Caco-2 (cell line): ENCODE measurements around the gene TMEM161A. TPM values are rescaled to one million over a fixed set of nuclear protein-coding genes. Genes with fewer than 3 reads are reported as not detected.

Experiments
- BruUV-seq: library from RNA; stranded (reverse); fragments of 400-500 nt; replicated peaks from 2 replicates; lab custom pipeline; 2021; lab: Mats Ljungman, UMichigan
- CTCF ChIA-PET: fragments of 300-600 bp; sonication (Branson Sonifier 250); formaldehyde crosslinking; loops from one replicate; lab custom pipeline; 2022; ENCODE audit warnings: antibody characterized with exemption; lab: Charles Lee
- POLR2A ChIA-PET: fragments of 300-600 bp; sonication (Branson Sonifier 250); formaldehyde crosslinking; loops from one replicate; lab custom pipeline; 2022; ENCODE audit warnings: antibody characterized with exemption; lab: Charles Lee
- DNase-seq, 2 experiments: peaks; one replicate each; pipeline versions ENCODE4 v3.0.0 to v3.0.0-alpha.2; 2020 to 2022
- H3K27me3 ChIP-seq: replicated peaks from 2 replicates; pipeline ENCODE4 v1.6.0; 2011; ENCODE audit warnings: low read length; ENCODE audit not compliant: control insufficient read depth, insufficient read depth
- H3K36me3 ChIP-seq: 2 replicates; pipeline ENCODE4 v1.5.1; 2011; ENCODE audit warnings: low read length; ENCODE audit not compliant: control insufficient read depth, insufficient read depth
- H3K4me1 ChIP-seq: fragments of 250-450 bp; sonication (Bioruptor Pico); 2 replicates; pipeline ENCODE4 v1.5.1; 2020; ENCODE audit warnings: mild to moderate bottlenecking
- H3K4me3 ChIP-seq: 2 replicates; pipeline ENCODE4 v1.5.1; 2011; ENCODE audit warnings: low read depth, mild to moderate bottlenecking, control low read depth, low read length
- H3K9me3 ChIP-seq: fragments of 250-450 bp; sonication (Bioruptor Pico); 2 replicates; pipeline ENCODE4 v1.5.1; 2020; ENCODE audit warnings: mild to moderate bottlenecking, moderate library complexity
- H3K27ac Mint-ChIP-seq: one replicate; pipeline ENCODE4 v1.8.0; 2022; ENCODE audit warnings: mixed read lengths; ENCODE audit not compliant: unreplicated experiment
- H3K27me3 Mint-ChIP-seq: one replicate; pipeline ENCODE4 v1.8.0; 2022; ENCODE audit warnings: mixed read lengths; ENCODE audit not compliant: insufficient read depth, unreplicated experiment
- H3K36me3 Mint-ChIP-seq: one replicate; pipeline ENCODE4 v1.8.0; 2022; ENCODE audit warnings: mild to moderate bottlenecking, mixed read lengths; ENCODE audit not compliant: insufficient read depth, unreplicated experiment
- H3K4me1 Mint-ChIP-seq: one replicate; pipeline ENCODE4 v1.8.0; 2022; ENCODE audit warnings: low read depth, mixed read lengths; ENCODE audit not compliant: unreplicated experiment
- H3K4me3 Mint-ChIP-seq: one replicate; pipeline ENCODE4 v1.8.0; 2022; ENCODE audit warnings: mild to moderate bottlenecking, moderate library complexity, mixed read lengths; ENCODE audit not compliant: unreplicated experiment
- H3K9me3 Mint-ChIP-seq: one replicate; pipeline ENCODE4 v1.8.0; 2022; ENCODE audit warnings: mixed read lengths; ENCODE audit not compliant: unreplicated experiment
- intact Hi-C: fragments of 100-400 bp; cut with micrococcal nuclease; formaldehyde crosslinking; loops from one replicate; pipeline ENCODE4 v1.10.0; 2022; ENCODE audit not compliant: unreplicated experiment
- total RNA-seq: library from RNA; stranded (reverse); gene quantifications from 2 replicates; pipeline ENCODE4 v1.2.3, GENCODE V29; 2022
- TF ChIP-seq, protein P1 (sequence below), 2 experiments: fragments of 200-600 bp in 1 of 2; IDR thresholded peaks; 1 replicate in 1 of 2; 2 replicates in 1 of 2; pipeline versions ENCODE4 v1.5.1 to v1.8.0; 2011 to 2022; ENCODE audit warnings: antibody characterized with exemption in 1 of 2, control low read depth in 1 of 2, inconsistent platforms in 1 of 2, low read depth in 1 of 2, low read length in 1 of 2, mild to moderate bottlenecking in 1 of 2, moderate library complexity in 1 of 2; ENCODE audit not compliant: insufficient read depth in 1 of 2, severe bottlenecking in 1 of 2, unreplicated experiment in 1 of 2

The TMEM161A gene
- total RNA-seq, 1 experiment from 2014 or later, result 36.9 TPM

- ChIA-PET POLR2A (no interaction called here), CTCF (no interaction called here)
- no peaks in the 10 kb centered on the region for H3K9me3 Mint-ChIP-seq
- no peak for DNase-seq
- H3K36me3 Mint-ChIP-seq, result no peaks in the 10 kb centered on the region
- H3K27me3 Mint-ChIP-seq, result no peaks in the 10 kb centered on the region
- intact Hi-C loops, result no loop called here
- no peak overlapping the region for H3K27ac Mint-ChIP-seq
- no TSS peak for BruUV-seq
- no peak overlapping the region for H3K4me3 Mint-ChIP-seq
- TF ChIP-seq, protein P1, sequence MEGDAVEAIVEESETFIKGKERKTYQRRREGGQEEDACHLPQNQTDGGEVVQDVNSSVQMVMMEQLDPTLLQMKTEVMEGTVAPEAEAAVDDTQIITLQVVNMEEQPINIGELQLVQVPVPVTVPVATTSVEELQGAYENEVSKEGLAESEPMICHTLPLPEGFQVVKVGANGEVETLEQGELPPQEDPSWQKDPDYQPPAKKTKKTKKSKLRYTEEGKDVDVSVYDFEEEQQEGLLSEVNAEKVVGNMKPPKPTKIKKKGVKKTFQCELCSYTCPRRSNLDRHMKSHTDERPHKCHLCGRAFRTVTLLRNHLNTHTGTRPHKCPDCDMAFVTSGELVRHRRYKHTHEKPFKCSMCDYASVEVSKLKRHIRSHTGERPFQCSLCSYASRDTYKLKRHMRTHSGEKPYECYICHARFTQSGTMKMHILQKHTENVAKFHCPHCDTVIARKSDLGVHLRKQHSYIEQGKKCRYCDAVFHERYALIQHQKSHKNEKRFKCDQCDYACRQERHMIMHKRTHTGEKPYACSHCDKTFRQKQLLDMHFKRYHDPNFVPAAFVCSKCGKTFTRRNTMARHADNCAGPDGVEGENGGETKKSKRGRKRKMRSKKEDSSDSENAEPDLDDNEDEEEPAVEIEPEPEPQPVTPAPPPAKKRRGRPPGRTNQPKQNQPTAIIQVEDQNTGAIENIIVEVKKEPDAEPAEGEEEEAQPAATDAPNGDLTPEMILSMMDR (IDR thresholded peaks at IDR 0.05; ENCODE audit: insufficient read depth in 1 of 2, low read depth in 1 of 2, low read length in 1 of 2, severe bottlenecking in 1 of 2, unreplicated experiment in 1 of 2), result no peak
- Histone ChIP-seq H3K9me3 (no peaks in the 10 kb centered on the region), H3K36me3 (no peaks in the 10 kb centered on the region), H3K4me3 (no peak overlapping the region), H3K27me3 (no peaks in the 10 kb centered on the region), H3K4me1 (no peaks in the 10 kb centered on the region; the same call in 1 of the 2 replicates)
- peaks cover 8% of the 10 kb centered on the region for H3K4me1 Mint-ChIP-seq
Measured at GRCh38 chr19:19079571-19079970, 58.7 kb downstream of the TMEM161A start.

DNA sequence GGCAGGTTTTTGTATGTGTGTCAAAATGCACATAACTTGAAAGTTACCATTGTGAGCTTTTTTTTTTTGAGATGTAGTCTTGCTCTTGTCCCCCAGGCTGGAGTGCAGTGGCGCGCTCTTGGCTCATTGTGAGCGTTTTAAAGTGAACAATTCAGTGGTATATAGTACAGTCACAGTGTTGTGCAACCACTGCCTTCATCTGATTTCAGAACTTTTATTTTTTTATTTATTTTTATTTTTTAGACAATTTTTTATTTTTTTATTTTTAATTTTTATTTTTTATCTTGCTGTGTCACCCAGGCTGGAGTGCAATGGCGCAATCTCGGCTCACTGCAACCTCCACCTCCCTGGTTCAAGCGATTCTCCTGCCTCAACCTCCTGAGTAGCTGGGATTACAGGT is 59.5 kb downstream of the TMEM161A start:
- Histone ChIP-seq H3K4me3 (no peak overlapping the region), H3K27me3 (no peaks in the 10 kb centered on the region), H3K9me3 (no peaks in the 10 kb centered on the region), H3K4me1 (no peaks in the 10 kb centered on the region; the same call in 1 of the 2 replicates), H3K36me3 (no peaks in the 10 kb centered on the region)
- TF ChIP-seq, protein P1 (IDR thresholded peaks at IDR 0.05; ENCODE audit: insufficient read depth in 1 of 2, low read depth in 1 of 2, low read length in 1 of 2, severe bottlenecking in 1 of 2, unreplicated experiment in 1 of 2), result no peak
- H3K27ac Mint-ChIP-seq, result no peak overlapping the region
- ChIA-PET CTCF (no interaction called here), POLR2A (no interaction called here)
- H3K9me3 Mint-ChIP-seq, result no peaks in the 10 kb centered on the region
- DNase-seq, result no peak
- H3K4me1 Mint-ChIP-seq, result peaks cover 8% of the 10 kb centered on the region
- no peaks in the 10 kb centered on the region for H3K36me3 Mint-ChIP-seq
- H3K27me3 Mint-ChIP-seq, result no peaks in the 10 kb centered on the region
- no peak overlapping the region for H3K4me3 Mint-ChIP-seq
- BruUV-seq, result no TSS peak
- intact Hi-C loops, result no loop called here

- Histone ChIP-seq H3K4me3 (no peak overlapping the region), H3K36me3 (no peaks in the 10 kb centered on the region), H3K27me3 (no peaks in the 10 kb centered on the region), H3K4me1 (no peaks in the 10 kb centered on the region; the same call in 1 of the 2 replicates), H3K9me3 (no peaks in the 10 kb centered on the region)
- H3K36me3 Mint-ChIP-seq, result no peaks in the 10 kb centered on the region
- TF ChIP-seq, protein P1 (IDR thresholded peaks at IDR 0.05; ENCODE audit: insufficient read depth in 1 of 2, low read depth in 1 of 2, low read length in 1 of 2, severe bottlenecking in 1 of 2, unreplicated experiment in 1 of 2), result no peak
- no peak for DNase-seq
- no peak overlapping the region for H3K27ac Mint-ChIP-seq
- BruUV-seq, result no TSS peak
- no peaks in the 10 kb centered on the region for H3K9me3 Mint-ChIP-seq
- ChIA-PET POLR2A (no interaction called here), CTCF (no interaction called here)
- no peaks in the 10 kb centered on the region for H3K27me3 Mint-ChIP-seq
- peaks cover 7% of the 10 kb centered on the region for H3K4me1 Mint-ChIP-seq
- no peak overlapping the region for H3K4me3 Mint-ChIP-seq
- intact Hi-C loops, result no loop called here
Measured at GRCh38 chr19:19077103-19077502, 61.2 kb downstream of the TMEM161A start.
